ENCODE results near the gene SYCP3. TPM values are rescaled to one million over a fixed set of nuclear protein-coding genes. Genes with fewer than 3 reads are reported as not detected.

SYCP3 gene
- total and polyA plus RNA-seq, 2 donors from 2014 or later: 0.25 to 0.54 TPM

DNA sequence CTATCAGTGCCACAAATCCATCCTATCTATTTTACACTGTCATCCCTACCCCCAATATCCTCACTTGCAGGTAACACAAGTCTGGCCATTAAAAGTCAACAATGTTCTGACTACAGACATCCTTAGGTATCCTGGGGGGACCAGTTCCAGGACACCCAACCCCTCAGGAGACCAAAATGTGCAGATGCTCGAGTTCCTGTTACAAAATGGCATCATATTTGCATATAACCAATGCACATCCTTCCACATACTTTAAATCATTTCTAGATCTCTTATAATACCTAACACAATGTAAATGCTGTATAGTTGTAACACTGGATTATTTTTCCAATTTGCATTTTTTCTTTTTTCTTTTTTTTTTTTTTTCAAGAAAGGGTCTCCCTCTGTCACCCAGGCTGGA is 6.9 kb downstream of the SYCP3 start:
- no peak for DNase-seq
- peaks cover 0 to 6% (median 3%) of the 10 kb centered on the region in 3 donors for H3K36me3 ChIP-seq (ENCODE audit: control insufficient read depth in 2 of 3, insufficient read depth in 3 of 3, low read length in 3 of 3)
- no peaks in the 10 kb centered on the region for H3K9me3 ChIP-seq (ENCODE audit: control insufficient read depth in 2 of 3, insufficient read depth in 1 of 3, low read length in 3 of 3)
- H3K4me3 ChIP-seq (ENCODE audit: low read length in 3 of 3): no peak overlapping the region
- no peak overlapping the region for H3K9ac ChIP-seq (ENCODE audit: low read length in 3 of 3)
- peaks cover 0 to 8% (median 0%) of the 10 kb centered on the region in 3 donors for H3K4me1 ChIP-seq (ENCODE audit: control insufficient read depth in 2 of 3, insufficient read depth in 2 of 3, low read depth in 1 of 3, low read length in 3 of 3)
- H3K27me3 ChIP-seq (ENCODE audit: control insufficient read depth, insufficient read depth, low read length): no peaks in the 10 kb centered on the region
- FAIRE-seq: no peak
- no peak overlapping the region for H3K27ac ChIP-seq (ENCODE audit: low read depth in 2 of 2, low read length in 2 of 2)
- TF ChIP-seq, protein P1, sequence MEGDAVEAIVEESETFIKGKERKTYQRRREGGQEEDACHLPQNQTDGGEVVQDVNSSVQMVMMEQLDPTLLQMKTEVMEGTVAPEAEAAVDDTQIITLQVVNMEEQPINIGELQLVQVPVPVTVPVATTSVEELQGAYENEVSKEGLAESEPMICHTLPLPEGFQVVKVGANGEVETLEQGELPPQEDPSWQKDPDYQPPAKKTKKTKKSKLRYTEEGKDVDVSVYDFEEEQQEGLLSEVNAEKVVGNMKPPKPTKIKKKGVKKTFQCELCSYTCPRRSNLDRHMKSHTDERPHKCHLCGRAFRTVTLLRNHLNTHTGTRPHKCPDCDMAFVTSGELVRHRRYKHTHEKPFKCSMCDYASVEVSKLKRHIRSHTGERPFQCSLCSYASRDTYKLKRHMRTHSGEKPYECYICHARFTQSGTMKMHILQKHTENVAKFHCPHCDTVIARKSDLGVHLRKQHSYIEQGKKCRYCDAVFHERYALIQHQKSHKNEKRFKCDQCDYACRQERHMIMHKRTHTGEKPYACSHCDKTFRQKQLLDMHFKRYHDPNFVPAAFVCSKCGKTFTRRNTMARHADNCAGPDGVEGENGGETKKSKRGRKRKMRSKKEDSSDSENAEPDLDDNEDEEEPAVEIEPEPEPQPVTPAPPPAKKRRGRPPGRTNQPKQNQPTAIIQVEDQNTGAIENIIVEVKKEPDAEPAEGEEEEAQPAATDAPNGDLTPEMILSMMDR (IDR thresholded peaks at IDR 0.05; ENCODE audit: borderline replicate concordance, extremely low read depth, insufficient read depth): no peak
- intact Hi-C loops (cut with DNase I): no loop called here

- Histone ChIP-seq H3K9me3 (ENCODE audit: control insufficient read depth in 2 of 3, insufficient read depth in 1 of 3, low read length in 3 of 3) (no peaks in the 10 kb centered on the region), H3K4me1 (ENCODE audit: control insufficient read depth in 2 of 3, insufficient read depth in 2 of 3, low read depth in 1 of 3, low read length in 3 of 3) (peaks cover 0 to 8% (median 0%) of the 10 kb centered on the region in 3 donors), H3K9ac (ENCODE audit: low read length in 3 of 3) (no peak overlapping the region), H3K27ac (ENCODE audit: low read depth in 2 of 2, low read length in 2 of 2) (no peak overlapping the region), H3K36me3 (ENCODE audit: control insufficient read depth in 2 of 3, insufficient read depth in 3 of 3, low read length in 3 of 3) (peaks cover 0 to 14% (median 5%) of the 10 kb centered on the region in 3 donors), H3K27me3 (ENCODE audit: control insufficient read depth, insufficient read depth, low read length) (no peaks in the 10 kb centered on the region), H3K4me3 (ENCODE audit: low read length in 3 of 3) (no peak overlapping the region)
- intact Hi-C loops (cut with DNase I): no loop called here
- DNase-seq (no peak), FAIRE-seq (no peak)
- TF ChIP-seq, protein P1 (IDR thresholded peaks at IDR 0.05; ENCODE audit: borderline replicate concordance, extremely low read depth, insufficient read depth): no peak
Observed at GRCh38 chr12:101729842-101730241, 9.4 kb downstream of the SYCP3 start.

DNA sequence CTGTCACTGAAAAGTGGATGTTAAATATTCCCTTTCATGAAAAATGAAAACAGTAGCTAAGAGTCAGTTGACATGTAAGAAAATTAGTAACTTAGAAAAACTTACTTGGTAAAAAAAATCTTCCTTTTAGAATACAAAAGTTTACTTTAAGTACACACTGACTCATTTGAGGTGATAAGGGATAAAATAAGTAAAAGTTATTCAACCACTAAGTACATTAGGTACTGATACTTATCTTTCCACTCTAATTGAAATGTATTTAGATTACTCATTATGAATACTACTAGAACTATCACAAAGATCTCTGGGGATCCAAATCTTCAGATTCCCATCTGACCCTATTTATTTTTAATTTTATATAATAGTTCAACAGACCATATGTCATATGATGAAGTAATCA is 12.2 kb downstream of the SYCP3 start:
- FAIRE-seq (no peak), DNase-seq (no peak)
- H3K36me3 ChIP-seq (ENCODE audit: control insufficient read depth in 2 of 3, insufficient read depth in 3 of 3, low read length in 3 of 3): peaks cover 2 to 22% (median 7%) of the 10 kb centered on the region in 3 donors
- no peak overlapping the region for H3K27ac ChIP-seq (ENCODE audit: low read depth in 2 of 2, low read length in 2 of 2)
- intact Hi-C loops (cut with DNase I): no loop called here
- no peak overlapping the region for H3K4me3 ChIP-seq (ENCODE audit: low read length in 3 of 3)
- no peaks in the 10 kb centered on the region for H3K9me3 ChIP-seq (ENCODE audit: control insufficient read depth in 2 of 3, insufficient read depth in 1 of 3, low read length in 3 of 3)
- H3K9ac ChIP-seq (ENCODE audit: low read length in 3 of 3): no peak overlapping the region
- H3K4me1 ChIP-seq (ENCODE audit: control insufficient read depth in 2 of 3, insufficient read depth in 2 of 3, low read depth in 1 of 3, low read length in 3 of 3): no peaks in the 10 kb centered on the region
- TF ChIP-seq, protein P1 (IDR thresholded peaks at IDR 0.05; ENCODE audit: borderline replicate concordance, extremely low read depth, insufficient read depth): no peak
- H3K27me3 ChIP-seq (ENCODE audit: control insufficient read depth, insufficient read depth, low read length): no peaks in the 10 kb centered on the region

- Histone ChIP-seq H3K4me1 (ENCODE audit: control insufficient read depth in 2 of 3, insufficient read depth in 2 of 3, low read depth in 1 of 3, low read length in 3 of 3) (no peaks in the 10 kb centered on the region), H3K4me3 (ENCODE audit: low read length in 3 of 3) (no peak overlapping the region), H3K27me3 (ENCODE audit: control insufficient read depth, insufficient read depth, low read length) (no peaks in the 10 kb centered on the region), H3K27ac (ENCODE audit: low read depth in 2 of 2, low read length in 2 of 2) (no peak overlapping the region), H3K9ac (ENCODE audit: low read length in 3 of 3) (no peak overlapping the region), H3K36me3 (ENCODE audit: control insufficient read depth in 2 of 3, insufficient read depth in 3 of 3, low read length in 3 of 3) (peaks cover 2 to 19% (median 6%) of the 10 kb centered on the region in 3 donors), H3K9me3 (ENCODE audit: control insufficient read depth in 2 of 3, insufficient read depth in 1 of 3, low read length in 3 of 3) (no peaks in the 10 kb centered on the region)
- TF ChIP-seq, protein P1 (IDR thresholded peaks at IDR 0.05; ENCODE audit: borderline replicate concordance, extremely low read depth, insufficient read depth): no peak
- no peak for FAIRE-seq
- intact Hi-C loops (cut with DNase I): no loop called here
- DNase-seq: no peak
Observed at GRCh38 chr12:101722392-101722791, 16.9 kb downstream of the SYCP3 start.

All from kidney (tissue), 14 donors.